ENCODE results near the gene P3R3URF.

DNA sequence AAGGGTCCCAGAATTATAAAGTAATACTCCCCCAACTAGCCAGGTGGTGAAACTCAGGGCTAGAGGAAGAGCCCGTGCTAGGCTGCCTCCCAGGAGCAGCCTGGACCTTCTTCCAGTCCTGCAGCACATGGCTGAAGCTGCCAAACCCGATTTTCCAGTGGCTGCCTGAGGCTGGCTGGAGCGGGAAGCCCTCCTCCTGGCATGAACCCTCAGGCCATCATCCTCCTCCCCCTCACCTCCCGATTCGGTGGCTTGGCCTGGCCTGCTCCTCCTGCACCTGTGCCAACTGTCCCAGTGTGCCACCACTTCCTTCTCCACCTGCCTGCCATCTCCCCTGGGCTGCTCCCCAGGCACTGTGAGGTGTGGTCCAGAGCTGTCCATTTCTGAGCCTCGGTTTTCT lies 4.4 kb downstream of the P3R3URF start:
- no peak for TF ChIP-seq POLR2A (IDR thresholded peaks at IDR 0.05)
- TF ChIP-seq, protein P1, sequence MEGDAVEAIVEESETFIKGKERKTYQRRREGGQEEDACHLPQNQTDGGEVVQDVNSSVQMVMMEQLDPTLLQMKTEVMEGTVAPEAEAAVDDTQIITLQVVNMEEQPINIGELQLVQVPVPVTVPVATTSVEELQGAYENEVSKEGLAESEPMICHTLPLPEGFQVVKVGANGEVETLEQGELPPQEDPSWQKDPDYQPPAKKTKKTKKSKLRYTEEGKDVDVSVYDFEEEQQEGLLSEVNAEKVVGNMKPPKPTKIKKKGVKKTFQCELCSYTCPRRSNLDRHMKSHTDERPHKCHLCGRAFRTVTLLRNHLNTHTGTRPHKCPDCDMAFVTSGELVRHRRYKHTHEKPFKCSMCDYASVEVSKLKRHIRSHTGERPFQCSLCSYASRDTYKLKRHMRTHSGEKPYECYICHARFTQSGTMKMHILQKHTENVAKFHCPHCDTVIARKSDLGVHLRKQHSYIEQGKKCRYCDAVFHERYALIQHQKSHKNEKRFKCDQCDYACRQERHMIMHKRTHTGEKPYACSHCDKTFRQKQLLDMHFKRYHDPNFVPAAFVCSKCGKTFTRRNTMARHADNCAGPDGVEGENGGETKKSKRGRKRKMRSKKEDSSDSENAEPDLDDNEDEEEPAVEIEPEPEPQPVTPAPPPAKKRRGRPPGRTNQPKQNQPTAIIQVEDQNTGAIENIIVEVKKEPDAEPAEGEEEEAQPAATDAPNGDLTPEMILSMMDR (IDR thresholded peaks at IDR 0.05) = no peak

All from ovary (tissue), 3 donors.